ENCODE results near the gene ANGPTL2. TPM values are rescaled to one million over a fixed set of nuclear protein-coding genes. Genes with fewer than 3 reads are reported as not detected.

ANGPTL2 gene
- total and polyA plus RNA-seq, 5 donors from 2014 or later: not detected

- DNase-seq: no peak
- H3K4me1 ChIP-seq (ENCODE audit: control insufficient read depth, insufficient read depth, low read length, poor library complexity, severe bottlenecking): no peaks in the 10 kb centered on the region
- Mint-ChIP-seq H3K36me3 (no peaks in the 10 kb centered on the region), H3K4me1 (peaks cover 0 to 2% (median 0%) of the 10 kb centered on the region in 4 donors), H3K9me3 (peaks cover 0 to 1% (median 0%) of the 10 kb centered on the region in 7 donors), H3K27ac (no peak overlapping the region), H3K27me3 (peaks cover 9% of the 10 kb centered on the region), H3K4me3 (no peak overlapping the region)
- H3K9me3 ChIP-seq (ENCODE audit: control insufficient read depth in 2 of 2, low read length in 2 of 2): no peaks in the 10 kb centered on the region
- H3K27ac ChIP-seq (ENCODE audit: insufficient read depth, low read length, poor library complexity, severe bottlenecking): no peak overlapping the region
- H3K36me3 ChIP-seq (ENCODE audit: control insufficient read depth, insufficient read depth, low read length): no peaks in the 10 kb centered on the region
- H3K4me3 ChIP-seq (ENCODE audit: low read depth, low read length): no peak overlapping the region
- no peaks in the 10 kb centered on the region for H3K27me3 ChIP-seq (ENCODE audit: control insufficient read depth, insufficient read depth, low read length)
- no peak for ATAC-seq (ENCODE audit: low read depth in 2 of 2)
Measured at GRCh38 chr9:127131871-127132270, 9.4 kb upstream of the ANGPTL2 start.

DNA sequence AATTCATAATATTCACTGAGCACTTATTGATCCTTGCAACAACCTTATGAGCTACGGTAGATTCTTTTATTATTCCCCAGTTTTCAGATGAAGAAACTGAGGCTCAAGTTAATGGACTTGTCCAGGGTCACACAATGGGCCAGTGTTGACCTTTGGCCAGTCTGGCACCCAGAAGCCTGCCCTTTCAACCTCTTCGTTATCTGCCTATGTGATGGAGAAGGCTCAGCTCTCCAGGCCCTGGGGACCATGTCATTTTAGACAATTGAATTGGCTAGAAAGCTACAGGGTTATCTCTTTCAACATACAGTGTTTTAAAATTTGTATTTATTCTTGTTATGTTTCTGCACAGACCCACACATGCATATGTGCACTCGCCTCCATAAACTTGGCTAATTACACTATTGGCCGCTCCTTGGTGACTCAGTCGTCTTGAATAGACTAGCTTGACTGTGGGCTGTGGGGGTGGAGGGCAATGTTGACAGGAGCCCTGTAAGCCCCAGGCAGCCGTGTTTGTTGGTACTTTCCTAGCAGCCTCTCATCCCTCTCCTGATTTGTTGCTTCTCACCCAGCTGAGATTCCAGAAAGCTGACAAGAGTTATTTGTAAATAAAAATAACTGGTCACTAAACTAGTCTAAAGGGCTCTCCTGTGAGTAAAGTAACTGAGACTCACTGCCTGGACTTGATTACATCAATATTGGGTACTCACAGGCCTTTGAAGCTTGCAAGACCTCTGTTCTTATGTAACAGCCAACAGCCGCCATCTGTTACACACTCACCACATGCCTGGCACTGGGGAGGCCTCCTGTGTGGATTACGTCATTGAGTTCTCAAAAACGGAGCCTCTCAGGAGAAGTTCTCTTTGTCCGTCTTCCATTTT, 8.5 kb upstream of the ANGPTL2 start:
- Histone ChIP-seq H3K27me3 (ENCODE audit: control insufficient read depth, insufficient read depth, low read length) (no peaks in the 10 kb centered on the region), H3K4me3 (ENCODE audit: low read depth, low read length) (no peak overlapping the region), H3K9me3 (ENCODE audit: control insufficient read depth in 2 of 2, low read length in 2 of 2) (no peaks in the 10 kb centered on the region), H3K27ac (ENCODE audit: insufficient read depth, low read length, poor library complexity, severe bottlenecking) (no peak overlapping the region), H3K36me3 (ENCODE audit: control insufficient read depth, insufficient read depth, low read length) (no peaks in the 10 kb centered on the region), H3K4me1 (ENCODE audit: control insufficient read depth, insufficient read depth, low read length, poor library complexity, severe bottlenecking) (no peaks in the 10 kb centered on the region)
- peaks cover 17% of the 10 kb centered on the region for H3K27me3 Mint-ChIP-seq
- H3K27ac Mint-ChIP-seq: no peak overlapping the region
- no peak for DNase-seq
- H3K4me1 Mint-ChIP-seq: peaks cover 0 to 2% (median 0%) of the 10 kb centered on the region in 4 donors
- ATAC-seq (ENCODE audit: low read depth in 2 of 2): no peak
- H3K36me3 Mint-ChIP-seq: no peaks in the 10 kb centered on the region
- no peak overlapping the region for H3K4me3 Mint-ChIP-seq
- peaks cover 0 to 1% (median 0%) of the 10 kb centered on the region in 7 donors for H3K9me3 Mint-ChIP-seq

DNA sequence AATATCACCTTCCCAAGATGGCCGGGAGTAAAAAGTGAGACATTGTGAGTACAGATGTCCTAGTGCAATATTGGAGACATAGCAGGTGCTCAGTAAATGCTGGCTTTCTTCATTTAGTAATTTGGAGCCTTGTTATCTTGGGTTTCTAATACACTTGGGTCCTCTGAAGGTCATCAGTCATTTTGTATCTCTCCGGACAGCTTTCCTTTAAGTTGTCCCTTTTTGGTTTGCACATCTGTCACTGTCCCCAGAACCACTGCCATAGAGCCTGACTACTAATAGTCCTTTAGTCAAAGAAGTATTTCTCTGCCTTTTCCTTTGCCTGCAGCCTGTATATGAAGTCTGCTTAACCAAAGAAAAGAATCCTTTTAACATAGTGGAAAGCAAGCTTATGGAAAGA, 7.8 kb upstream of the ANGPTL2 start:
- Histone ChIP-seq H3K9me3 (ENCODE audit: control insufficient read depth in 2 of 2, low read length in 2 of 2) (no peaks in the 10 kb centered on the region), H3K4me3 (ENCODE audit: low read depth, low read length) (no peak overlapping the region), H3K27me3 (ENCODE audit: control insufficient read depth, insufficient read depth, low read length) (no peaks in the 10 kb centered on the region), H3K36me3 (ENCODE audit: control insufficient read depth, insufficient read depth, low read length) (no peaks in the 10 kb centered on the region), H3K4me1 (ENCODE audit: control insufficient read depth, insufficient read depth, low read length, poor library complexity, severe bottlenecking) (no peaks in the 10 kb centered on the region), H3K27ac (ENCODE audit: insufficient read depth, low read length, poor library complexity, severe bottlenecking) (no peak overlapping the region)
- Mint-ChIP-seq H3K36me3 (no peaks in the 10 kb centered on the region), H3K27ac (no peak overlapping the region), H3K4me1 (peaks cover 0 to 2% (median 0%) of the 10 kb centered on the region in 4 donors), H3K4me3 (no peak overlapping the region), H3K27me3 (peaks cover 17% of the 10 kb centered on the region), H3K9me3 (no peaks in the 10 kb centered on the region)
- DNase-seq (no peak), ATAC-seq (ENCODE audit: low read depth in 2 of 2) (no peak)

DNA sequence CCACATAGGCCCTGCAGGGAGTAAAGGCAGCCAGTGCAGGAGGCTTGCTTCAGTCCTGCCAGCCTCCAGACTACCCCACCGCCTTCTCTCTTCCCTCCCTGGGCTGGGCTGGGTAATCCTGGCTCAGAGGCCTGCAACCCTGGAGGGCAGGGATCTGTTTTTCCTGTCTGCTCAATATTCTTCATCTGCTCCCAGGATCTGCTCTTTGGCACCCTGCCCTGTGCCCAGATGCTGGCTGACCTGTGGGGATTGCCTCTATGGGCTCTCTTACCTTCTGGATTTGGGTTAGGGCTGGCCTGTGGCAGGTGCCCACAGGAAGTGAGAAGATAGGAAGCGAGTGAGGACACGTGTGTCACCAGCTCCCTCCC, 7.3 kb upstream of the ANGPTL2 start:
- Mint-ChIP-seq H3K9me3 (no peaks in the 10 kb centered on the region), H3K4me1 (peaks cover 0 to 2% (median 0%) of the 10 kb centered on the region in 4 donors), H3K36me3 (no peaks in the 10 kb centered on the region), H3K4me3 (no peak overlapping the region), H3K27ac (no peak overlapping the region), H3K27me3 (peaks cover 21% of the 10 kb centered on the region)
- H3K9me3 ChIP-seq (ENCODE audit: control insufficient read depth in 2 of 2, low read length in 2 of 2): no peaks in the 10 kb centered on the region
- ATAC-seq (ENCODE audit: low read depth in 2 of 2) (no peak), DNase-seq (no peak)
- H3K4me1 ChIP-seq (ENCODE audit: control insufficient read depth, insufficient read depth, low read length, poor library complexity, severe bottlenecking): no peaks in the 10 kb centered on the region
- no peaks in the 10 kb centered on the region for H3K27me3 ChIP-seq (ENCODE audit: control insufficient read depth, insufficient read depth, low read length)
- H3K4me3 ChIP-seq (ENCODE audit: low read depth, low read length): no peak overlapping the region
- H3K27ac ChIP-seq (ENCODE audit: insufficient read depth, low read length, poor library complexity, severe bottlenecking): no peak overlapping the region
- no peaks in the 10 kb centered on the region for H3K36me3 ChIP-seq (ENCODE audit: control insufficient read depth, insufficient read depth, low read length)

DNA sequence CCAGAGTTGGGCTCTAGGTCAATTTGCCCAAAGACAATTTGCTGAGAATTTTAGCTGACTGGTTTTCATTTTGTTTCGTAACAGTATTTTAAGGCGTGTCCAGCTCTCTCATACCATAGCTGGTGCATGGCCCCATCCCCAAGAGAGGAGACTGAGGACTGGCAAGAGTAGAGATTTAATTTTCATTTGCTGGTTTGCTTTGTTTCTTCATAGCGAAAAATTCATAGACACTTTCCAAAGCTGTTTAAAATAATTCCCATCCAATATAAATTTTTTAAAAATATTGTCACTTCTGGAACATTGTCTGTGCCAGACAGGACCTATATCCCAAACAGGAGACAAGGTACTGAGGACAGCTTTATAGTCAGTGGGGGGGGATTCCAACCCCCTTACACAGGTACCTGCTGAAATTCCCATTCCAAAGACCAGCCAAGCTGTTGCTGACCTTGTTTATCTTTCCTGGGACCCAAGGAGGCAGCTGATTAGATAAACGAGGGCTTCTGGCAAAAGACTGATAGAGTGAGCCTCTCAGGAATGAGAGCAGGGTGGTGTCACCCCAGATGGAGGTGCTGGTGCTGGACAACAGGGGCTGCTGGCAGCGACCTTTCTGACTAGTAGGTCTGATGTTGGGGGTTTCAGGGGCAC, 6.8 kb upstream of the ANGPTL2 start:
- Histone ChIP-seq H3K9me3 (ENCODE audit: control insufficient read depth in 2 of 2, low read length in 2 of 2) (no peaks in the 10 kb centered on the region), H3K4me3 (ENCODE audit: low read depth, low read length) (no peak overlapping the region), H3K27me3 (ENCODE audit: control insufficient read depth, insufficient read depth, low read length) (no peaks in the 10 kb centered on the region), H3K36me3 (ENCODE audit: control insufficient read depth, insufficient read depth, low read length) (no peaks in the 10 kb centered on the region), H3K4me1 (ENCODE audit: control insufficient read depth, insufficient read depth, low read length, poor library complexity, severe bottlenecking) (no peaks in the 10 kb centered on the region), H3K27ac (ENCODE audit: insufficient read depth, low read length, poor library complexity, severe bottlenecking) (no peak overlapping the region)
- no peak overlapping the region for H3K4me3 Mint-ChIP-seq
- ATAC-seq (ENCODE audit: low read depth in 2 of 2) (no peak), DNase-seq (no peak)
- no peak overlapping the region for H3K27ac Mint-ChIP-seq
- H3K4me1 Mint-ChIP-seq: peaks cover 0 to 5% (median 0%) of the 10 kb centered on the region in 4 donors
- H3K36me3 Mint-ChIP-seq: no peaks in the 10 kb centered on the region
- H3K27me3 Mint-ChIP-seq: peaks cover 26% of the 10 kb centered on the region
- H3K9me3 Mint-ChIP-seq: no peaks in the 10 kb centered on the region

DNA sequence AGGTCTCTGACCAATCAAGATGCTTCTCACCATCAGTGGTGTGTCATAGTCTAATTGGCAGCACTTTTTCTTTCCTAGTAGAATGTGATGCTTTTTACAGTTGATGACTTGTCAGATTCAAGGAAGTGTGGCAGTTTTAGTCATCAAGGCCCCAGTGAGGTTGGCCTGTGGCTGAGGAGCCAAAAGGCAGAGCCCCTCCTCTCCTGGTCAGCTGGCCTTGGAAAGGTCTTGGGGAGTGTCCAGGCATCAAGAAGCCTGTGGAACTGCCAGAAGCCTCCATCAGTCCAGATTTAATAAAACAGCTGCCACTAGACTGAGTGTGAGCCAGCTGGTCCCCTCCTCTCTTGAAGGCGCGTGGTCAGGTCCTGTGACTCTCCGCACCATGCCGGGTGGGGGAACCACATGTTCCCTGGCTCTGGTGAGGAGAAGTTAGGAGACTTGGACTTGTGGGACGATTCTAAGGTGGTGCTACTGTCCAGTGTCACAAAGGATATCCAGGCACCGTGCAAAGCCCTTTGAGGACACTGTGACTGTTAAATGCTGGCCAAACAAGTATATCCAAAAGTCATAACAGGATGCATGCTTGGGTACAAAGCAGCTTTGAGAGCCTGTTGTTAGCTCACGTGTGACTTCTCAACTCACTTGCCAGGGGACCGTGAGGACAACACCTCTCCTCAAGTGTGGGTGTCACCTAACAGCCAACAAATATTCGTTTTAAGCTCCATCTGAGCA, 6.1 kb upstream of the ANGPTL2 start:
- Mint-ChIP-seq H3K36me3 (no peaks in the 10 kb centered on the region), H3K27me3 (peaks cover 30% of the 10 kb centered on the region), H3K4me1 (peaks cover 0 to 5% (median 0%) of the 10 kb centered on the region in 4 donors), H3K27ac (no peak overlapping the region), H3K9me3 (no peaks in the 10 kb centered on the region), H3K4me3 (no peak overlapping the region)
- Histone ChIP-seq H3K9me3 (ENCODE audit: control insufficient read depth in 2 of 2, low read length in 2 of 2) (no peaks in the 10 kb centered on the region), H3K27ac (ENCODE audit: insufficient read depth, low read length, poor library complexity, severe bottlenecking) (no peak overlapping the region), H3K27me3 (ENCODE audit: control insufficient read depth, insufficient read depth, low read length) (no peaks in the 10 kb centered on the region), H3K4me3 (ENCODE audit: low read depth, low read length) (no peak overlapping the region), H3K4me1 (ENCODE audit: control insufficient read depth, insufficient read depth, low read length, poor library complexity, severe bottlenecking) (no peaks in the 10 kb centered on the region), H3K36me3 (ENCODE audit: control insufficient read depth, insufficient read depth, low read length) (no peaks in the 10 kb centered on the region)
- ATAC-seq (ENCODE audit: low read depth in 2 of 2): no peak
- no peak for DNase-seq

- H3K9me3 Mint-ChIP-seq: no peaks in the 10 kb centered on the region
- Histone ChIP-seq H3K27me3 (ENCODE audit: control insufficient read depth, insufficient read depth, low read length) (no peaks in the 10 kb centered on the region), H3K9me3 (ENCODE audit: control insufficient read depth in 2 of 2, low read length in 2 of 2) (no peaks in the 10 kb centered on the region), H3K4me1 (ENCODE audit: control insufficient read depth, insufficient read depth, low read length, poor library complexity, severe bottlenecking) (no peaks in the 10 kb centered on the region), H3K27ac (ENCODE audit: insufficient read depth, low read length, poor library complexity, severe bottlenecking) (no peak overlapping the region), H3K4me3 (ENCODE audit: low read depth, low read length) (no peak overlapping the region), H3K36me3 (ENCODE audit: control insufficient read depth, insufficient read depth, low read length) (no peaks in the 10 kb centered on the region)
- H3K4me1 Mint-ChIP-seq: peaks cover 0 to 5% (median 0%) of the 10 kb centered on the region in 4 donors
- ATAC-seq (ENCODE audit: low read depth in 2 of 2) (no peak), DNase-seq (no peak)
- no peak overlapping the region for H3K4me3 Mint-ChIP-seq
- H3K27ac Mint-ChIP-seq: no peak overlapping the region
- H3K27me3 Mint-ChIP-seq: peaks cover 36% of the 10 kb centered on the region
- H3K36me3 Mint-ChIP-seq: no peaks in the 10 kb centered on the region
Measured at GRCh38 chr9:127126971-127127370, 4.5 kb upstream of the ANGPTL2 start.
